Measurements from ENCODE around the gene MMGT1. TPM values are rescaled to one million over a fixed set of nuclear protein-coding genes. Genes with fewer than 3 reads are reported as not detected.

Gene MMGT1
- total RNA-seq, 4 donors from 2014 or later: 20.6 to 29.2 (median 23.5) TPM

- in situ Hi-C loops (cut with MboI; ENCODE audit: low sequenced_read_pairs in 4 of 4): loop anchor here in 2 of 4 donors (25.0 kb wide), 2 partner anchors 245 to 470 kb away; partner anchors contain the start of genes BRS3 (in 1 of the 2), HTATSF1 (in 1 of the 2) and MAP7D3 (in 1 of the 2)
- Histone ChIP-seq H3K9me3 (no peaks in the 10 kb centered on the region), H3K4me1 (no peaks in the 10 kb centered on the region), H3K36me3 (peaks cover 0 to 4% of the 10 kb centered on the region in 2 donors), H3K4me3 (no peak overlapping the region), H3K27me3 (no peaks in the 10 kb centered on the region), H3K27ac (no peak overlapping the region)
- TF ChIP-seq POLR2A (IDR thresholded peaks at IDR 0.05) (no peak), CTCF (IDR thresholded peaks at IDR 0.05 in 4 of 5, conservative IDR thresholded peaks at IDR 0.05 in 1 of 5) (no peak)
- DNase-seq: no peak
- no peak for ATAC-seq
- intact Hi-C loops (cut with DNase I; ENCODE audit: low total_unique reads): no loop called here
These were observed 43.1 kb upstream of the MMGT1 start for GRCh38 chrX:136016881-136017280.

- H3K27ac ChIP-seq: no peak overlapping the region
- DNase-seq: no peak
- no peaks in the 10 kb centered on the region for H3K4me1 ChIP-seq
- H3K9me3 ChIP-seq: no peaks in the 10 kb centered on the region
- in situ Hi-C loops (cut with MboI; ENCODE audit: low sequenced_read_pairs in 4 of 4): loop anchor here in 2 of 4 donors (25.0 kb wide), 2 partner anchors 247 to 472 kb away; partner anchors contain the start of genes BRS3 (in 1 of the 2), HTATSF1 (in 1 of the 2) and MAP7D3 (in 1 of the 2)
- peaks cover 0 to 4% of the 10 kb centered on the region in 2 donors for H3K36me3 ChIP-seq
- ATAC-seq: no peak
- TF ChIP-seq POLR2A (IDR thresholded peaks at IDR 0.05): no peak
- no peak for TF ChIP-seq CTCF (IDR thresholded peaks at IDR 0.05 in 4 of 5, conservative IDR thresholded peaks at IDR 0.05 in 1 of 5)
- intact Hi-C loops (cut with DNase I; ENCODE audit: low total_unique reads): no loop called here
- H3K27me3 ChIP-seq: no peaks in the 10 kb centered on the region
- H3K4me3 ChIP-seq: no peak overlapping the region
These were observed 41.2 kb upstream of the MMGT1 start for GRCh38 chrX:136015016-136015415.

DNA sequence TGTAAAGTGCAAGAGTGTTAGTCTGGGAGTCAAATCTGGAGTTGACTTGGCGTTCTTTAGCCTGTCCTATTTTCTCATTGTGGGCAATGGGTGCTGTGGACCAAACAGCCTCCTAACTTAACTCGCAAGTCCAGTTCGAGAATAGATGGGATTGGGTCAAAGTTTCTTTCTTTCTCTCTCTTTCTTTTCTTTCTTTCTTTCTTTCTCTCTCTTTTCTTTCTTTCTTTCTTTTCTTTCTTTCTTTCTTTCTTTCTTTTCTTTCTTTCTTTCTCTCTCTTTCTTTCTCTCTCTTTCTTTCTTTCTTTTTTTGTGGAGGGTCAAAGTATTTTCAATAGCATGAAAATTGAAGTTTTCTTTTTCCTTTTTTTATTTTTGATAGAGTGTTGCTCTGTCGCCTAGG, 14.5 kb upstream of the MMGT1 start:
- no peak overlapping the region for H3K4me3 ChIP-seq
- no peaks in the 10 kb centered on the region for H3K36me3 ChIP-seq
- no peaks in the 10 kb centered on the region for H3K9me3 ChIP-seq
- peaks cover 0 to 8% of the 10 kb centered on the region in 2 donors for H3K4me1 ChIP-seq
- in situ Hi-C loops (cut with MboI; ENCODE audit: low sequenced_read_pairs in 4 of 4) (no loop called here), intact Hi-C loops (cut with DNase I; ENCODE audit: low total_unique reads) (no loop called here)
- TF ChIP-seq POLR2A (IDR thresholded peaks at IDR 0.05) (no peak), CTCF (IDR thresholded peaks at IDR 0.05 in 4 of 5, conservative IDR thresholded peaks at IDR 0.05 in 1 of 5) (no peak)
- no peak for DNase-seq
- H3K27ac ChIP-seq: no peak overlapping the region
- ATAC-seq: no peak
- no peaks in the 10 kb centered on the region for H3K27me3 ChIP-seq

- no peak for ATAC-seq
These were observed 12.2 kb upstream of the MMGT1 start for GRCh38 chrX:135985973-135986310.

More at GRCh38 chrX:135985973-135986310, 12.2 kb upstream of the MMGT1 start:
- no peaks in the 10 kb centered on the region for H3K27me3 ChIP-seq
- H3K27ac ChIP-seq: peak overlapping the region; percentile 79 to 88 (median 84)
- no peaks in the 10 kb centered on the region for H3K9me3 ChIP-seq
- H3K4me3 ChIP-seq: peak overlapping the region; percentile 61 to 84 (median 73)
- H3K4me1 ChIP-seq: peaks cover 0 to 8% of the 10 kb centered on the region in 2 donors
- intact Hi-C loops (cut with DNase I; ENCODE audit: low total_unique reads) (no loop called here), in situ Hi-C loops (cut with MboI; ENCODE audit: low sequenced_read_pairs in 4 of 4) (no loop called here)
- TF ChIP-seq POLR2A (IDR thresholded peaks at IDR 0.05) (no peak), CTCF (IDR thresholded peaks at IDR 0.05 in 4 of 5, conservative IDR thresholded peaks at IDR 0.05 in 1 of 5) (no peak)
- no peak for DNase-seq
- H3K36me3 ChIP-seq: no peaks in the 10 kb centered on the region

All from gastrocnemius medialis (tissue), 4 donors.